Measurements from ENCODE around the gene APOM. TPM values are rescaled to one million over a fixed set of nuclear protein-coding genes. Genes with fewer than 3 reads are reported as not detected.

APOM gene
- total RNA-seq (under 1 TPM; 0.42 to 0.96 TPM), polyA plus RNA-seq (1 to 10 TPM in 1 of 2 donors, not detected in 1; 2.6 TPM)
- long read RNA-seq, donor 1, result 0 reads
- long read RNA-seq, donor 2, result 0 reads

GRCh38 chr6:31655349-31656237, at the start of gene APOM:
APOM (plus strand) TSS chr6:31655894; CDS start chr6:31655967, 73 bp downstream.
- 74 to 83% methylated on average over 8 of the region's 8 CpGs for WGBS, 2 donors
- Histone ChIP-seq H3K27ac (ENCODE audit: low read depth in 1 of 2, low read length in 2 of 2) (no peak within 1 kb of the TSS), H3K36me3 (ENCODE audit: control insufficient read depth in 1 of 2, insufficient read depth in 2 of 2, low read length in 1 of 2) (peaks cover 0 to 1% of the 10 kb centered on the region in 2 donors), H3K27me3 (ENCODE audit: control insufficient read depth in 1 of 2, insufficient read depth in 2 of 2, low read length in 1 of 2) (no peaks in the 10 kb centered on the region), H3K4me3 (ENCODE audit: low read length in 2 of 2) (no peak within 1 kb of the TSS), H3K4me1 (ENCODE audit: control insufficient read depth in 1 of 2, insufficient read depth in 2 of 2, low read length in 2 of 2) (no peaks in the 10 kb centered on the region), H3K9me3 (ENCODE audit: control insufficient read depth, low read length) (no peaks in the 10 kb centered on the region)
- ATAC-seq (ENCODE audit: low FRiP score) (no peak), DNase-seq (no peak)
- intact Hi-C loops (cut with DNase I), result loop anchor here in 1 of 2 donors (10.0 kb wide), 1 partner anchor 1759 kb away; the partner anchor contains the start of genes CUTA and PHF1

GRCh38 chr6:31607317-31607716, 48.4 kb upstream of the APOM start:
- no peaks in the 10 kb centered on the region for H3K4me1 ChIP-seq (ENCODE audit: control insufficient read depth in 1 of 2, insufficient read depth in 2 of 2, low read length in 2 of 2)
- ATAC-seq (ENCODE audit: low FRiP score) (no peak), DNase-seq (no peak)
- no peak overlapping the region for H3K4me3 ChIP-seq (ENCODE audit: low read length in 2 of 2)
- no peak overlapping the region for H3K27ac ChIP-seq (ENCODE audit: low read depth in 1 of 2, low read length in 2 of 2)
- no peaks in the 10 kb centered on the region for H3K36me3 ChIP-seq (ENCODE audit: control insufficient read depth in 1 of 2, insufficient read depth in 2 of 2, low read length in 1 of 2)
- intact Hi-C loops (cut with DNase I), result no loop called here
- 90 to 93% methylated on average over 1 of the region's 1 CpG for WGBS, 2 donors
- no peaks in the 10 kb centered on the region for H3K9me3 ChIP-seq (ENCODE audit: control insufficient read depth, low read length)
- H3K27me3 ChIP-seq (ENCODE audit: control insufficient read depth in 1 of 2, insufficient read depth in 2 of 2, low read length in 1 of 2), result no peaks in the 10 kb centered on the region

DNA sequence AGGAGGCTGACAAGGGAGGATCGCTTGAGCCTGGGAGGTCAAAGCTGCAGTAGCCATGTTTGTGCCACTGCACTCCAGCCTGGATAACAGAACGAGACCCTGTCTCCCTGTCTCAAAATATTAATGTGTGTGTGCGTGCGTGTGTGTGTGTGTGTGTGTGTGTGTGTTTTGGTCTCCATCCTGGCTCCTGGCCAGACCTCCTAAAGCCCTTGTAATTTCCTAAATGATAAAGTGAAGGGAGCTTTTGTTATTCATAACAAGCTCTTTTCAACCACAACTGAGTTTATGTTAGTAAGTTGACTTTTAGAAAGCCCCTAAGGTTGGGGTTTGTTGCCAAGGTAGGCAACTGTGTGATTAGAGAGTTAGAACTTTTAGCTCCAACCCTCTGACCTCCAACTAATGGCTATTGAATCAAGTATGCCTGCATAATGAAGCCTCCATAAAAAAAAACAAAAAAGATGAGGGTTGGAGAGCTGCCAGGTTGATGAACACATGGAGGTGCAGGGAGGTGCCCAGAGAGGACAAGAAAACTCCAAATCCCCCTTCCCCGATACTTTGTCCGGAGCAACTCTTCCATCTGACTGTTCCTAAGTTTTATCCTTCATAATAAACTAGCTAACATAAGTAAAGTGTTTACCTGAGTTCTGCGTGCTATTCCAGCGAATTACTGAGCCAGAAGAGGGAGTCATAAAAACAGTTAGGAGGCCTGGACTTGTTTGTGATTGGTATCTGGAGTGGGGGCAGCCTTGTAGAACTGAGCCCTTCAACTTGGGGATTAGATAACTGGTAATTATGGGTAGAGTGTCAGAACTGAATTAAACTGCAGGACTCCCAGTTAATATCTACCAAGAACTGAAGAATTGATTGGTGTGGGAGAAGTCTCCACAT, 45.9 kb upstream of the APOM start:
- Histone ChIP-seq H3K36me3 (ENCODE audit: control insufficient read depth in 1 of 2, insufficient read depth in 2 of 2, low read length in 1 of 2) (no peaks in the 10 kb centered on the region), H3K4me3 (ENCODE audit: low read length in 2 of 2) (no peak overlapping the region), H3K27ac (ENCODE audit: low read depth in 1 of 2, low read length in 2 of 2) (no peak overlapping the region), H3K9me3 (ENCODE audit: control insufficient read depth, low read length) (no peaks in the 10 kb centered on the region), H3K27me3 (ENCODE audit: control insufficient read depth in 1 of 2, insufficient read depth in 2 of 2, low read length in 1 of 2) (no peaks in the 10 kb centered on the region), H3K4me1 (ENCODE audit: control insufficient read depth in 1 of 2, insufficient read depth in 2 of 2, low read length in 2 of 2) (no peaks in the 10 kb centered on the region)
- ATAC-seq (ENCODE audit: low FRiP score), result no peak
- intact Hi-C loops (cut with DNase I), result no loop called here
- DNase-seq, result no peak
- 68 to 74% methylated on average over 8 of the region's 8 CpGs for WGBS, 2 donors

- 69 to 79% methylated on average over 4 of the region's 4 CpGs for WGBS, 2 donors
- H3K4me1 ChIP-seq (ENCODE audit: control insufficient read depth in 1 of 2, insufficient read depth in 2 of 2, low read length in 2 of 2), result no peaks in the 10 kb centered on the region
- intact Hi-C loops (cut with DNase I), result no loop called here
- H3K27me3 ChIP-seq (ENCODE audit: control insufficient read depth in 1 of 2, insufficient read depth in 2 of 2, low read length in 1 of 2), result no peaks in the 10 kb centered on the region
- H3K4me3 ChIP-seq (ENCODE audit: low read length in 2 of 2), result no peak overlapping the region
- no peak overlapping the region for H3K27ac ChIP-seq (ENCODE audit: low read depth in 1 of 2, low read length in 2 of 2)
- ATAC-seq (ENCODE audit: low FRiP score) (no peak), DNase-seq (no peak)
- no peaks in the 10 kb centered on the region for H3K9me3 ChIP-seq (ENCODE audit: control insufficient read depth, low read length)
- no peaks in the 10 kb centered on the region for H3K36me3 ChIP-seq (ENCODE audit: control insufficient read depth in 1 of 2, insufficient read depth in 2 of 2, low read length in 1 of 2)
Measured at GRCh38 chr6:31610968-31611367, 44.7 kb upstream of the APOM start.

GRCh38 chr6:31614075-31614619, 41.5 kb upstream of the APOM start:
- Histone ChIP-seq H3K4me3 (ENCODE audit: low read length in 2 of 2) (no peak overlapping the region), H3K27ac (ENCODE audit: low read depth in 1 of 2, low read length in 2 of 2) (no peak overlapping the region), H3K27me3 (ENCODE audit: control insufficient read depth in 1 of 2, insufficient read depth in 2 of 2, low read length in 1 of 2) (no peaks in the 10 kb centered on the region), H3K9me3 (ENCODE audit: control insufficient read depth, low read length) (no peaks in the 10 kb centered on the region), H3K36me3 (ENCODE audit: control insufficient read depth in 1 of 2, insufficient read depth in 2 of 2, low read length in 1 of 2) (no peaks in the 10 kb centered on the region), H3K4me1 (ENCODE audit: control insufficient read depth in 1 of 2, insufficient read depth in 2 of 2, low read length in 2 of 2) (no peaks in the 10 kb centered on the region)
- ATAC-seq (ENCODE audit: low FRiP score), result no peak
- 72 to 74% methylated on average over 8 of the region's 8 CpGs for WGBS, 2 donors
- DNase-seq, result no peak
- intact Hi-C loops (cut with DNase I), result no loop called here

DNA sequence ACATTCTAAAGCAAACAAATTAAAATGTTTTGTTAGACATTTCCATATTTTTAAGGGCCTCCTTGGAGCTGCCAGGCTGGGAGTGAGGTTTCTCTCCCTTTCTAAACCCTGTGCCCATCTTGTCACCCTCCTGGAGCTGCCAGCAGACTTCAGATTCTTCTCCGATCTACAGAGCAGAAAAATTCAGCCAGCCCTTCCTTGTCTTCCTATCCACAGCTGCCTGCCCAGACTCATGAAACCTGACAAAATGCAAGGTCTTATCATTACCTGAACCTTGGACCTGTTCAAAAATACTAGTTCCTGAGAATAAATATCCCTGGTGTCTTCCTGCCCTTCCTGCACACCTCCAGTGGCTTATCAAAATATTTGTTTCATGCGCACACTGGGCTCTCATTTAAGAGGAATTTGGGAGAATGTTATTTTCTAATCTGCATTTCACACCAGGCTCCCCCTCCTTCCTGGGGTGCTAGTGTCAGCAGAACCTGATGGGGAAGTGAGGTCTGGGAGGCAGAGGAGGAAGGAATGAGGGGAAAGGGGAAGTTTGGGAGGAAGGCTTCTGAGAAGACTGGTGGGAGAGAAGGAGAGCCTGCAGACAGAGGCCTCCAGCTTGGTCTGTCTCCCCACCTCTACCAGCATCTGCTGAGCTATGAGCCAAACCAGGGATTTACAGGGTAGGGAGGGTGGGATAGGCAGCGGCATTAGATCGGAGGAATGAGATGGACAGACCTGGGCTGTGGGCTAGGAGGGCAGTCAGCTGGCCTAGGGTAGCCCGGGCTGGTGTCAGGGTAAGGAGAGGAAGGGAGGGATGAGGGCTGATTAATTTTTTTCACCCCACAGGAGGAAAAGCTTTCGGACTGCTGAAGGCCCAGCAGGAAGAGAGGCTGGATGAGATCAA, 40.8 kb upstream of the APOM start, which contains the start of gene AIF1:
AIF1 (plus strand) TSS at position 551 of the 895 bp plus-strand sequence; CDS start at position 647, 96 bp downstream.
- H3K9me3 ChIP-seq (ENCODE audit: control insufficient read depth, low read length), result no peaks in the 10 kb centered on the region
- H3K4me1 ChIP-seq (ENCODE audit: control insufficient read depth in 1 of 2, insufficient read depth in 2 of 2, low read length in 2 of 2), result no peaks in the 10 kb centered on the region
- intact Hi-C loops (cut with DNase I), result loop anchor here in 1 of 2 donors (5.0 kb wide), 1 partner anchor 328 kb away; no protein-coding TSS in a partner anchor
- no peaks in the 10 kb centered on the region for H3K27me3 ChIP-seq (ENCODE audit: control insufficient read depth in 1 of 2, insufficient read depth in 2 of 2, low read length in 1 of 2)
- no peak within 1 kb of the TSS for H3K4me3 ChIP-seq (ENCODE audit: low read length in 2 of 2)
- WGBS, 2 donors, result 48 to 60% methylated on average over 6 of the region's 6 CpGs
- ATAC-seq (ENCODE audit: low FRiP score) (no peak), DNase-seq (no peak)
- H3K27ac ChIP-seq (ENCODE audit: low read depth in 1 of 2, low read length in 2 of 2), result no peak within 1 kb of the TSS
- H3K36me3 ChIP-seq (ENCODE audit: control insufficient read depth in 1 of 2, insufficient read depth in 2 of 2, low read length in 1 of 2), result no peaks in the 10 kb centered on the region

- no peak overlapping the region for H3K4me3 ChIP-seq (ENCODE audit: low read length in 2 of 2)
- H3K36me3 ChIP-seq (ENCODE audit: control insufficient read depth in 1 of 2, insufficient read depth in 2 of 2, low read length in 1 of 2), result no peaks in the 10 kb centered on the region
- DNase-seq, result no peak
- intact Hi-C loops (cut with DNase I), result loop anchor here in 1 of 2 donors (5.0 kb wide), 1 partner anchor 328 kb away; no protein-coding TSS in a partner anchor
- no peak for ATAC-seq (ENCODE audit: low FRiP score)
- H3K27ac ChIP-seq (ENCODE audit: low read depth in 1 of 2, low read length in 2 of 2), result no peak overlapping the region
- WGBS, 2 donors, result 57 to 60% methylated on average over 5 to 7 of the region's 7 CpGs
- H3K4me1 ChIP-seq (ENCODE audit: control insufficient read depth in 1 of 2, insufficient read depth in 2 of 2, low read length in 2 of 2), result no peaks in the 10 kb centered on the region
- H3K27me3 ChIP-seq (ENCODE audit: control insufficient read depth in 1 of 2, insufficient read depth in 2 of 2, low read length in 1 of 2), result no peaks in the 10 kb centered on the region
- no peaks in the 10 kb centered on the region for H3K9me3 ChIP-seq (ENCODE audit: control insufficient read depth, low read length)
Measured at GRCh38 chr6:31615748-31616147, 39.9 kb upstream of the APOM start.
